Fibroblast of the aortic adventitia (primary cell): ENCODE results near the gene SMARCD3. TPM values are rescaled to one million over a fixed set of nuclear protein-coding genes. Genes with fewer than 3 reads are reported as not detected.

Experiments
- DNase-seq: peaks from one replicate; pipeline ENCODE4 v3.0.0-alpha.2; 2010; ENCODE audit warnings: low read depth
- H3K4me3 ChIP-seq: 2 replicates; pipeline ENCODE4 v1.5.1; 2011; ENCODE audit warnings: low read depth, mild to moderate bottlenecking, control low read depth, low read length, moderate library complexity
- CTCF ChIP-seq: IDR thresholded peaks from 2 replicates; pipeline ENCODE4 v1.5.1; 2011; ENCODE audit warnings: mild to moderate bottlenecking, low read length, control low read depth, inconsistent platforms; ENCODE audit not compliant: insufficient read depth
- total RNA-seq: library from RNA; depleted of rRNA; stranded (reverse); fragments of >200 nt; gene quantifications from 2 replicates; pipeline ENCODE4 v1.2.3, GENCODE V29; 2012; ENCODE audit warnings: low replicate concordance

SMARCD3 gene
- total RNA-seq, 1 donor, result 44.9 TPM

DNA sequence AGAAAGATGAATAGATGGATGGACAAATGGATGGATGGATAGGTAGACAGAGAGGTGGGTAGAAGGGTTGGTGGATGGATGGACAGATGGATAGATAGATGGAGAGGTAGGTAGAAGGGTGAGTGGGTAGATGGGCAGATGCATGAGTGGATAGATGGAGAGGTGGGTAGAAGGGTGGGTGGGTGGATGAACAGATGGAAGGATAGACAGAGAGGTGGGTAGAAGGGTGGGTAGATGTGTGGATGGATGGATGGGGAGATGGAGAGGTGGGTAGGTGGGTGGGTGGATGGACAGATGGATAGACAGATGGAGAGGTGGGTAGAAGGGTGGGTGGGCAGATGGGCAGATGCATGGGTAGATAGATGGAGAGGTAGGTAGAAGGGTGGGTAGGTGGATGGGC, 50.6 kb downstream of the SMARCD3 start:
- no peak for TF ChIP-seq CTCF
- no peak for DNase-seq
- H3K4me3 ChIP-seq, result no peak overlapping the region

DNA sequence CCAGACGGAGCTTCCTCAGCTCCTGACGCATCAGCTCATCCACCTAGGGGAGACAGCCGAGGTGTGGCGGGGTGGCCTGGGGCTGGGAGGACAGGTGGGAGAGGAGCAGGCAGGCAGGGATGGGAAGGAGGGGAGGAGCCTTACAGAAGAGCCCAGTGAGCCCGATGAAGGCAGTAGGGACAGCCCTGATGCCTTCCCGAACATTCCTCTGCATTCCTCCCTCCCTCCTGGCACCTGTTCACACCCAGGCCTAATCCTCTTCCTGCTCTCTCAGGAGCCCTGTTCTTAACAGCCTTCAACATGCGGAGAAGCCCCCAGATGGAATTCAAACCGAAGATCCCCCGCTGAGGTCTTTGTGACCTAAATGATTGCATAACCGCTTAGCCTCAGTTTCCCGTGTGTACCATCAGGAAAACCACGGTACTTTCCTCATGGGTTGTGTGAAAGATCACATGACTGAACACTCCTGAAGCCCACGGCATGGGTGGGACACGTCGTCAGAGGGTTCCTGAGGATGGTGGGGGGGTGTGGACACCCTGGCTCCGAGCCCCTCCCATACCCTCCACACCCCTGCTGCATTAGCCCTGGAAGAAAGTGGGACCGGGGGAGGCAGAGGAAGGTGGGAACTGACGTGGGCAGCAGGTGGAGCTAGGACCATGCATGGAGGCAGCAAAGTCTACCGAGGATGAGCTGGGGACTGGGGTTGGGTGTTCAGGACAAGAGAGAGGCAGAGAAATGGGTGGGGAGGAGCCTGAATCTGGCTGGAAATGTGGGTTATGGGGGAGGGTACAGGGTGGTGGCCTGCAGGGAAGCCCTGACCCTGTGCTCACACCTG, 52.7 kb downstream of the SMARCD3 start:
- no peak for TF ChIP-seq CTCF
- H3K4me3 ChIP-seq, result no peak overlapping the region

GRCh38 chr7:151194188-151194587, 54.3 kb downstream of the SMARCD3 start:
- no peak for TF ChIP-seq CTCF
- H3K4me3 ChIP-seq, result no peak overlapping the region
- no peak for DNase-seq

More for the DNA sequence above, 52.7 kb downstream of the SMARCD3 start:
- no peak for DNase-seq

DNA sequence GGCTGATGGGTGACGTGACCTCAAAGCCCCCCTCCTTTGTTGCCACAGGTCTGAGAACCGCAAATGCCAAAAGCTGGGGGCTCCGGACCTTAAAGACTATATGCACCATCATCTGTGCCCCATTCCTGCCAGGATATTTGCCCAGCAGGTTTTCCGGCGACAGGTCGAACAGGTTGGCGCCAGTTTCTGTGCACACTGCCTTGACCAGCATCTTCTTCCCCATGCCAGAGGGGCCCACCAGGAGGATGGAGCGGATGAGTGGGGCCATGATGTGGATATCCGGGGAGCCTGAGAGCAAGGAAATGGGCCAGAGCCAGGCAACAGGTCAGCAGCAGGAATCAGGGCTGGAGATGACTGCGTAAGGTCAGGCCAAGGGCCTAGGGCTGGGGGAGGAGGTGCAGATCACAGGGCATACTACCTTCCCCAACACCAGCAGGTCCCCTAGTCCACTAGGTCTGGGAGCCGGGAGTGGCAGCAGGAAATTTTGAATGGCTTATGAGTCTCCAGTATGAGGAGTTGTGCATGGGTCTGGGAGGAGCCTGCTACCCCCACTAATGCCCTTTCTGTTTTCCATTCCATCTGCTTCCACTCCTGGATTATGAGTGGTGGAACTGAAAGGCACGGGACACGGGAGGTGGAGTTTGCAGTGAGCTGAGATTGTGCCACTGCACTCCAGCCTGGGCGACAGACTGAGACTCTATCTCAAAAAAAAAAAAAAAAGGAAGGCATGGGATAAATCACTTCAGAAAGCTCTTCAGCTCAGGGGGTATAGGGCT, 55.1 kb downstream of the SMARCD3 start:
- no peak for DNase-seq
- TF ChIP-seq CTCF, result no peak
- no peak overlapping the region for H3K4me3 ChIP-seq

DNA sequence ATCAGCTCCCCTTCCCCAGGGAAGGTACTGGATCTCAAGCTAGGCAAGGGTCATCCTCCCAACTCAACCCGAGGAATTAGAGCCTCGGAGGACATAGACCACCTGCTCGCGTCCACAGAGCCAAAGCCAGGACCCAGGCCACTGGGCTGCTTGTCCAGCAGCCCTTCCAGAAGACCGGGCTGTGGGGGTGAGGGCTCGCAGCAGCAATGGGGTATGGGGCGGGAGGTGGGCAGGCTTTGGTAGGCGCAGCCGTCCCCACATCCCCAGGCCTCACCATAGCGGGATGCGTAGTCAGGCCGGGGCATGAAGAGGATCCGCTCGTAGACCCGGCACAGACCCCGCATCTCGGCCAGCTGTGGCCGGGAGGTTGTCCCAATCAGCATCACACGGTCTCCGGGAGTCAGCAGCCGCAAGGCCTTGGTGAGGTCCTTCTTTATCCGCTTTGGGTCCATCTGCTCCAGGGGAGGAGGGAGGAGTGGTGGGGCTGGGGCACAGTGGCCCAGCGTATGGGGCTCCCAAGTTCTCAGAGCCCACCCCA, 56.4 kb downstream of the SMARCD3 start:
- H3K4me3 ChIP-seq, result no peak overlapping the region
- no peak for DNase-seq
- no peak for TF ChIP-seq CTCF

DNA sequence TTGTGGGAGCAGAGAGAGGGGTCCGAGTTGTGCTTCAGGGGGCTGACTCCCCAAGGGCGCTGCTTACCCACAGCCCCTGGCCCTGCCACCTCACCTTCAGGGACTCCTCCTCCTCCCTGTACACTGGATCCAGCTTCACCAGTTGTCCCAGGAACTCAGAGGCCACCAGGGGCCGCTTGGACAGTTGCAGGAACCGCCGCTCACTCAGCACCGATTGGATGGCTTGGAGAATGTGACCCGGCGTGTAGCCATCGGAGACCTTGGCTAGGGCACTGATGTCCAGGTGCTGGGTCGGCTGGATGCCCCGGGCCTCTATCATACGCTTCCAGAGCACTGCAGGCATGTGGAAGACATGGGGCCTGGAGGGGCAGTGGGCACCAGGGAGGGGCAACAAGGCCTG, 57.0 kb downstream of the SMARCD3 start:
- no peak for DNase-seq
- no peak for TF ChIP-seq CTCF
- no peak overlapping the region for H3K4me3 ChIP-seq
